ENCODE data around the gene ARID3A. TPM values are rescaled to one million over a fixed set of nuclear protein-coding genes. Genes with fewer than 3 reads are reported as not detected.

Gene ARID3A
- total and polyA plus RNA-seq, 2 of the 4 experiments (the other 2 are of a cell fraction): 16.0 to 23.1 TPM

- Histone ChIP-seq H3K9me1 (ENCODE audit: insufficient read depth, low read length) (peaks cover 11% of the 10 kb centered on the region), H4K8ac (ENCODE audit: low read depth in 2 of 2, low read length in 2 of 2) (no peak overlapping the region), H3K79me1 (ENCODE audit: low read depth in 1 of 2, low read length in 2 of 2) (peaks cover 35 to 70% of the 10 kb centered on the region in 2 experiments), H3K9ac (ENCODE audit: low read depth, low read length) (no peak overlapping the region), H3K36me3 (ENCODE audit: control insufficient read depth, insufficient read depth, low read length) (peaks cover 49% of the 10 kb centered on the region), H4K20me1 (ENCODE audit: insufficient read depth, low read length) (peaks cover 53% of the 10 kb centered on the region), H3K27ac (ENCODE audit: insufficient read depth, low read length) (no peak overlapping the region), H4K5ac (ENCODE audit: low read depth, low read length) (no peak overlapping the region), H4K91ac (ENCODE audit: insufficient read depth, low read depth, low read length) (no peak overlapping the region), H3K4ac (ENCODE audit: low read depth, low read length) (no peak overlapping the region), H2AK9ac (replicated peaks; ENCODE audit: low read depth, low read length, poor library complexity) (no peak overlapping the region), H2BK5ac (ENCODE audit: low read depth, low read length, poor library complexity, severe bottlenecking) (no peak overlapping the region), H3K9me3 (ENCODE audit: control insufficient read depth, insufficient read depth, low read length) (no peaks in the 10 kb centered on the region), H3K4me2 (ENCODE audit: low read depth, low read length) (no peak overlapping the region), H2AK5ac (ENCODE audit: low read depth, low read length) (no peak overlapping the region), H3K4me1 (ENCODE audit: control insufficient read depth, insufficient read depth, low read length) (peaks cover 33% of the 10 kb centered on the region), H3K23ac (ENCODE audit: low read depth, low read length) (no peak overlapping the region; the same call in 1 of the 2 replicates), H3K4me3 (ENCODE audit: insufficient read depth, low read depth, low read length) (no peak overlapping the region), H3K18ac (ENCODE audit: low read depth, low read length) (no peak overlapping the region), H2BK20ac (ENCODE audit: low read depth, low read length) (no peak overlapping the region), H3K14ac (replicated peaks; ENCODE audit: low read depth, low read length) (no peak overlapping the region), H3K56ac (ENCODE audit: extremely low read depth, insufficient read depth, low read length) (no peak overlapping the region), H2AFZ (replicated peaks; ENCODE audit: low read length, poor library complexity) (no peak overlapping the region), H2BK120ac (ENCODE audit: low read depth, low read length) (no peak overlapping the region), H2BK15ac (ENCODE audit: low read depth, low read length) (no peak overlapping the region), H3K27me3 (ENCODE audit: control insufficient read depth, insufficient read depth, low read length) (no peaks in the 10 kb centered on the region)
- DNase-seq (no peak), ATAC-seq (ENCODE audit: low read depth) (no peak)
- TF ChIP-seq SMC3 (IDR thresholded peaks at IDR 0.05; ENCODE audit: low read depth, low read length): no peak
- TF ChIP-seq NFE2L2 (IDR thresholded peaks at IDR 0.05; ENCODE audit: low read depth, low read length): no peak
- no peak for TF ChIP-seq USF2 (IDR thresholded peaks at IDR 0.05; ENCODE audit: low read depth, low read length)
- TF ChIP-seq ELK1 (IDR thresholded peaks at IDR 0.05; ENCODE audit: borderline replicate concordance, low read depth, low read length): no peak
- TF ChIP-seq CTCF (conservative IDR thresholded peaks at IDR 0.05; ENCODE audit: low read depth, low read length): no peak
- ChIA-PET POLR2A (ENCODE audit: unreplicated experiment) (no interaction called here), CTCF (no interaction called here)
- dilution Hi-C loops (cut with HindIII; ENCODE audit: low sequenced_read_pairs, unreplicated experiment): no loop called here
- intact Hi-C loops (cut with micrococcal nuclease): no loop called here
- 100% methylated on average over 5 of the region's 10 CpGs; no CpG with 5 or more reads in 1 of the 2 experiments for WGBS, 2 experiments (ENCODE audit: extremely low coverage in 2 of 2, insufficient read length in 1 of 2)
- in situ Hi-C loops (cut with MboI; ENCODE audit: low sequenced_read_pairs): no loop called here
- BruUV-seq (replicated peaks): no TSS peak
These were observed 10.3 kb downstream of the ARID3A start for GRCh38 chr19:936175-936546.

Data from IMR-90 (cell line).